ENCODE measurements around the gene CAPN11.

Gene CAPN11

DNA sequence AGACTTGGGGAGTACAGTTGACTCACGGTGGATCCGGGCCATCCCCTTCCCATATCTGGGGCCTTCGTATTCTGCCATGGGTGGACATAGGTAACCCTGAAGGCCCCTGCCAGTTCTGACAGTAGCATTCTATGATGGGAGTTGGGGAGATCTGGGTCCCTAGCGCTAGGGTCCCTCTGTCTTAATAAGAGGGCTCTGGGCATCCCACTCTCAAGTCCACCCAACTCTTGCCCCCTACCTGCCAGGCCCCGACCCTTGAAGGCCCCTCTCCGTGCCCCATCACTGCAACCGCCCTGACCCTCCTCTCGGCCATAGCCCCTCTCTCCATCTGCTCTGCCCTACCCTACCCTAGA, 6.5 kb upstream of the CAPN11 start:
- Histone ChIP-seq H3K36me3 (ENCODE audit: insufficient read depth, low read length) (peaks cover 36% of the 10 kb centered on the region), H3K9me3 (ENCODE audit: low read length) (no peaks in the 10 kb centered on the region), H3K27me3 (ENCODE audit: insufficient read depth, low read length) (no peaks in the 10 kb centered on the region), H3K4me1 (ENCODE audit: insufficient read depth, low read length) (no peaks in the 10 kb centered on the region), H3K4me3 (ENCODE audit: low read length) (no peak overlapping the region), H2AFZ (ENCODE audit: low read depth, low read length) (no peak overlapping the region)

DNA sequence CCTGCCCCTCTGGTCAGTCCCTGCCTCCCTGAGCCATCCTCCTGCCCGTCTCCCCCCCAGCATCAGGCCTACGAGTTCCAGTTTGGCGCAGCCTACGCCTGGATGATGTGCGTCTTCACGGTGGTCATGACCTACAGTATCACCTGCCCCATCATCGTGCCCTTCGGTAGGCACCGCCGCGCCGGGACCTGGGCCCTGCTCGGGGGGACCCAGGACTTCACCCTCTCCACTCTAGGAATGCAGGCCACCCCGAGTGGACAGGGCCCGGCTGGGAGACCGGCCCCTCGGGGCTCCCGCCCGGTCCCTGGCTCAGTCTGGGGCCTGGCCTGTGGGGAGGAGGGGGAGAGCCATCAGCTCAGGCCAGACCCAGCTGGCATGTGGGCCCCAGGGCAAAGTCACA, 6.1 kb upstream of the CAPN11 start:
- Histone ChIP-seq H3K4me3 (ENCODE audit: low read length) (no peak overlapping the region), H3K9me3 (ENCODE audit: low read length) (no peaks in the 10 kb centered on the region), H3K36me3 (ENCODE audit: insufficient read depth, low read length) (peaks cover 32% of the 10 kb centered on the region), H3K27me3 (ENCODE audit: insufficient read depth, low read length) (no peaks in the 10 kb centered on the region), H2AFZ (ENCODE audit: low read depth, low read length) (no peak overlapping the region), H3K4me1 (ENCODE audit: insufficient read depth, low read length) (no peaks in the 10 kb centered on the region)

DNA sequence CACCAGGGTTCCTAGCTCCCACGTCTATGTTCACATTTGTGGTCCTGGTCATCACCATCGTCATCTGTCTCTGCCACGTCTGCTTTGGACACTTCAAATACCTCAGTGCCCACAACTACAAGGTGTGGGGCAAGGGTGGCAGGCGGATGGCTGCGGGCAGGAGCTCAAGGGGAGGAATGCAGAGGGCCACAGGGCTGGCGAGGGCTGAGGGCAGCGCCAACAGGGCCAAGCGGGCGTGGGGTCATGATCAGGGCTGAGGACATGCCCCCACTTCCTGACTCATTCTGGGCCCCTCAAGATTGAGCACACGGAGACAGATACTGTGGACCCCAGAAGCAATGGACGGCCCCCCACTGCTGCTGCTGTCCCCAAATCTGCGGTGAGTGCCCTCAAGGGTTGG, 4.6 kb upstream of the CAPN11 start:
- Histone ChIP-seq H2AFZ (ENCODE audit: low read depth, low read length) (no peak overlapping the region), H3K4me1 (ENCODE audit: insufficient read depth, low read length) (no peaks in the 10 kb centered on the region), H3K9me3 (ENCODE audit: low read length) (no peaks in the 10 kb centered on the region), H3K36me3 (ENCODE audit: insufficient read depth, low read length) (peaks cover 18% of the 10 kb centered on the region), H3K27me3 (ENCODE audit: insufficient read depth, low read length) (no peaks in the 10 kb centered on the region), H3K4me3 (ENCODE audit: low read length) (no peak overlapping the region)

DNA sequence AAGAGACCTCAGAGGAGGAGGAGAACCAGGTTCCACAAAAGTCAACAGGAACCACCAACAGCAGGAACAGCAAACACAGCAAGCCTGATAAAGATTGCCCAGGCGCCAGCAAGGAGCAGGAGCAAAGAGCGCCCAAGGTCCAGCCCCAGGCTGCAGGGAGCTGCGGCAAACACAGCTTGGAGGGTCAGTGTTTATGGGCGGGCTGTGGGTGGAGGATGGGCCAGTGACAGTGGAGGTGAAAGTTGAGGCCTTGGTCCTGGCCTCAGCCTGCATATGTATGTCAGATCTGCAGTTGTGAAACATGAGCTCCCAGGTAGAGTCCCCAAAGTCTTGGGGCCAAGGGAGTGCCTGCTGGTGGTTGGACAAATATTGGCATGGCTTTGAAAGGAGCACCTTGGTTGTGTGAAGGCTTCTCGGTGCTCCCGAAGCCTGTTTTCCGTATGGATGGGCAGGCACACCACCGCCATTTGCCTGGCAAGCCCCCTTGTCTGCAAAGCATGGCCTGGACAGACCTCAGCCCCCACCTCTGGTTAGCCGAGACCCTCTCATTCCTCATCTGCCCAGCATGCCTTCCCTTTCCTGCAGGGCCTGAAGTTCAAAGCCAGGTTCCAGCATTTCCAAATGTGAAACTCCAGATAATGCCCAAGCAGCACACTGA, 2.0 kb upstream of the CAPN11 start:
- H2AFZ ChIP-seq (ENCODE audit: low read depth, low read length): no peak overlapping the region

DNA sequence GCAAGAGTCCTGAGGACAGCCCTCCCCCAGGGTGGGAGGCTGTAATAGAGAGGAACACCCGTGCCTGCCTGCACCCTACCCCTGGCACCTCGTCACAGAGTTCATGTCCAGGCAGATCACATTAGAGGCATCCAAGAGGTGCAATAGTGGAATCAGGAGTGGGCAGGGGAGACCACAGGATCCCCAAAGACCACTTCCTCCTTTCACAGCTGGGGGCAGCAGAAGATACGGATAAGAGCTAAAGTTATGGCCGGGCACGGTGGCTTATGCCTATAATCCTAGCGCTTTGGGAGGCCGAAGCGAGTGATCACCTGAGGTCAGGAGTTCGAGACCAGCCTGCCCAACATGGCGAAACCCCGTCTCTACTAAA, 1.5 kb upstream of the CAPN11 start:
- Histone ChIP-seq H3K4me1 (ENCODE audit: insufficient read depth, low read length) (no peaks in the 10 kb centered on the region), H3K9me3 (ENCODE audit: low read length) (no peaks in the 10 kb centered on the region), H2AFZ (ENCODE audit: low read depth, low read length) (no peak overlapping the region), H3K27me3 (ENCODE audit: insufficient read depth, low read length) (no peaks in the 10 kb centered on the region), H3K4me3 (ENCODE audit: low read length) (no peak overlapping the region), H3K36me3 (ENCODE audit: insufficient read depth, low read length) (peaks cover 4% of the 10 kb centered on the region)

More for the DNA sequence above, 2.0 kb upstream of the CAPN11 start:
- no peaks in the 10 kb centered on the region for H3K27me3 ChIP-seq (ENCODE audit: insufficient read depth, low read length)
- H3K36me3 ChIP-seq (ENCODE audit: insufficient read depth, low read length): peaks cover 4% of the 10 kb centered on the region
- H3K4me1 ChIP-seq (ENCODE audit: insufficient read depth, low read length): no peaks in the 10 kb centered on the region
- no peak overlapping the region for H3K4me3 ChIP-seq (ENCODE audit: low read length)
- H3K9me3 ChIP-seq (ENCODE audit: low read length): no peaks in the 10 kb centered on the region

DNA sequence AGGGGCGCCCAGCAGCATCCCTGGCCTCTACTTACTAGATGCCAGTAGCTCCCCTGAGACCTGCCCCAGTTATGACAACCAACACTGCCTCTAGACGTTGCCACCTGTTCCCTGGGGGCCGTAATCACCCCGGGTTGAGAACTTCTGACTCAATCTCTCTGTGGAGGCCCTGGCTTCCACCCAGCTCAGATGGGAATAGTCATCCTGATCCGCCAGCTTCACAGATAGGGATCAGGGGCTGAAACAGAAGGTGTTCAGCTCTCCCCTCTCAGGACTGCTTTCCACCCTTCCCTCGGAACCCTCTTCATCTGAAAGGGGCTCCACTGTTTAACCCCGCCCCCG, 3.3 kb downstream of the CAPN11 start:
- no peaks in the 10 kb centered on the region for H3K36me3 ChIP-seq (ENCODE audit: insufficient read depth, low read length)
- no peak overlapping the region for H2AFZ ChIP-seq (ENCODE audit: low read depth, low read length)
- peaks cover 8% of the 10 kb centered on the region for H3K4me1 ChIP-seq (ENCODE audit: insufficient read depth, low read length)
- H3K27me3 ChIP-seq (ENCODE audit: insufficient read depth, low read length): peaks cover 1% of the 10 kb centered on the region
- no peak overlapping the region for H3K4me3 ChIP-seq (ENCODE audit: low read length)
- H3K9me3 ChIP-seq (ENCODE audit: low read length): no peaks in the 10 kb centered on the region

DNA sequence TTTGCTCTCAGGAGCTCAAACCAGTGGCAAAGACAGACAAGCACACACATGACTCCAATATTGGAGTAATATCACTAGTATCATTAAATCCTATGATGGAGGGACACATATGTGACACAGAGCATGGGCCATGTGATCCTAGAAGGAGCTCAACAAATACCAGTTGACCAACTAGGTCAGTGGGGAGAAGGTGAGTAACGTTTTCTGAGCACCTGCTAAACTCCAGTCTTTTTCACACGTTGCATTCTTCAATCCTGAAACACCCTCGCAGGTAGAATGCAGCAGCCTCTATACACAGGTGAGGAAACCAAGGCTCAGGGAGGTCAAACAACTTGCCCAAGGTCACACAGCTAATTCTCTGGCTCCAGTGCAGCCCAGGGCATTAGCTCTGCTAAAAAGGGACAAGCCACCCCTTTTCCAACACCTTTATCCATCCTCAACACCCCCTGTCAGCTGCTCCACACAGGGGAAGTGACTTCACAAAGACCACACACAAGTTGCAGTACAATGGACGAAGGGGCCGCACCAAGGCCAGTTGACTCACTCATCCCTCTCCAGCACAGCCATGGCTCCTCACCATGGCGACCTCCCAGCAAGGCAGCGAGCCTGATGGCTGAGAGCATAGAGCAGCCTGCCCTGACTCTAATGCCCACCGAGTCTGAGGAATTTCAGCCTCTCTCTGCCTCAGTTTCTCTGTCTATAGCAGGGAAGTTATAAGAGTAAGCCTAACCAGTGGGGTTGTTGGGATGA, 4.4 kb downstream of the CAPN11 start:
- Histone ChIP-seq H2AFZ (ENCODE audit: low read depth, low read length) (no peak overlapping the region), H3K9me3 (ENCODE audit: low read length) (no peaks in the 10 kb centered on the region), H3K27me3 (ENCODE audit: insufficient read depth, low read length) (peaks cover 2% of the 10 kb centered on the region), H3K4me3 (ENCODE audit: low read length) (no peak overlapping the region), H3K36me3 (ENCODE audit: insufficient read depth, low read length) (no peaks in the 10 kb centered on the region), H3K4me1 (ENCODE audit: insufficient read depth, low read length) (peaks cover 8% of the 10 kb centered on the region)

DNA sequence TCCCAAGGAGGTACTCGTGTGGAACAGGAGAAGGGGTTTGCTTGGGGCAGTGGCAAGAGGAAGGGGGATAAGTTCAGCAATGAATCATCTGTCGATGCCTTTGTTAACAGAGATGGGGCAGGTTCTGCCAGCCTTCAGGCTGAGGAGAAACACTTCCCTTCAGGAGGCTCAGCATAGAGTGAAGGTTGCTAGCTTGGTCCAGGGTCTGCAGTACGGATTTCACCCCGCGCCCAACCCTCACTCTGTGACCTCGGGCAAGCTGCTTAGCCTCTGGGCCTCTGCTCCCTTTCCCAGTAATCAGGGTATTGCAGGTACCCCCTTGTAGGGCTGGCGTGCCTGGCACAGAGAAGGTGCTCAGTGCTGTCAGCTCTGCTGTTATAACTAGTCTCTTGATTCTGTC, 7.5 kb downstream of the CAPN11 start:
- no peak overlapping the region for H3K4me3 ChIP-seq (ENCODE audit: low read length)
- peaks cover 8% of the 10 kb centered on the region for H3K4me1 ChIP-seq (ENCODE audit: insufficient read depth, low read length)
- H2AFZ ChIP-seq (ENCODE audit: low read depth, low read length): no peak overlapping the region
- H3K36me3 ChIP-seq (ENCODE audit: insufficient read depth, low read length): no peaks in the 10 kb centered on the region
- H3K27me3 ChIP-seq (ENCODE audit: insufficient read depth, low read length): peaks cover 10% of the 10 kb centered on the region
- no peaks in the 10 kb centered on the region for H3K9me3 ChIP-seq (ENCODE audit: low read length)

DNA sequence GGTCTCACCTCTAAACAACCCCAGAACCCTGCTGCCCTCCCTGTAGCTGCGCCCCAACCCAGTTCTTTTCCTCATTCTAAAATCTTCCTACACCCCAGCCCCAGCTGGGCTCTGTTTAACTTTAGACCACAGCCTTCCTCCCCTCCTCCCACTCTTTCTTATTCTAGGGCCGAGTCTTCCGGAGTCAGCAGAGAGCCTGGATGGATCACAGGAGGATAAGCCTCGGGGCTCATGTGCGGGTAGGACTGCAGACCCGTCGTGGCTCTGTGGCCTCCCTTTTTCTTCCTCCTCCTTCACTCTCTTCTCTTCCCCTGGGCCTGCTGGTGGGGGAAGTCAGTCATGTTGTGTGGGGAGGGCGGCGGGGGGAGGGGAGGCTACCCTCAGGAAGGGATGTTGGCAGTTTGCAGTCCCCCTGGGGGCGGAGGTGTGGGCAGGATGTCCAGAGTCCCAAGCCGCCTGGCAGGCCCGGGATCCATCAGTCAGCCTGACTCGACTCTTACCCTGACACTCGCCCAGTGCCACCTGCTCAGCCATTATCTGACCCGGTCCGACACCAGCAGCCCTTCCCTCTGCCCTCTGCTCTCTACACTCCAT, 8.1 kb downstream of the CAPN11 start:
- Histone ChIP-seq H3K4me3 (ENCODE audit: low read length) (no peak overlapping the region), H3K4me1 (ENCODE audit: insufficient read depth, low read length) (peaks cover 8% of the 10 kb centered on the region), H3K9me3 (ENCODE audit: low read length) (no peaks in the 10 kb centered on the region), H3K27me3 (ENCODE audit: insufficient read depth, low read length) (peaks cover 12% of the 10 kb centered on the region), H2AFZ (ENCODE audit: low read depth, low read length) (no peak overlapping the region), H3K36me3 (ENCODE audit: insufficient read depth, low read length) (no peaks in the 10 kb centered on the region)

DNA sequence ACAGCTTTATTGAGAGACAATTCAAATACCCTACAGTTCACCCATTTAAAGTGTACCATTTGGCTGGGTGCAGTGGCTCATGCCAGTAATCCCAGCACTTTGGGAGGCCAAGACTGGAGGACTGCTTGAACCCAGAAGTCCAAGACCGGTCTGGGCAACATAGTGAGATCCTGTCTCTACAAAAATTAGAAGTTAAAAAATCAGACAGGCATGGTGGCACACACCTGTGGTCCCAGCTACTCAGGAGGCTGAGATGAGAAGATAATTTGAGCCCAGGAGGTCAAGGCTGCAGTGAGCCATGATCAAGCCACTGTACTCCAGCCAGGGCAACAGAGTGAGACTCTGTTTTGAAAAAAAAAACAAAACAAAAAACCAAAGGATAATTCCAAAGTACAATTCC, 8.9 kb downstream of the CAPN11 start:
- Histone ChIP-seq H3K4me1 (ENCODE audit: insufficient read depth, low read length) (peaks cover 8% of the 10 kb centered on the region), H2AFZ (ENCODE audit: low read depth, low read length) (no peak overlapping the region)

DNA sequence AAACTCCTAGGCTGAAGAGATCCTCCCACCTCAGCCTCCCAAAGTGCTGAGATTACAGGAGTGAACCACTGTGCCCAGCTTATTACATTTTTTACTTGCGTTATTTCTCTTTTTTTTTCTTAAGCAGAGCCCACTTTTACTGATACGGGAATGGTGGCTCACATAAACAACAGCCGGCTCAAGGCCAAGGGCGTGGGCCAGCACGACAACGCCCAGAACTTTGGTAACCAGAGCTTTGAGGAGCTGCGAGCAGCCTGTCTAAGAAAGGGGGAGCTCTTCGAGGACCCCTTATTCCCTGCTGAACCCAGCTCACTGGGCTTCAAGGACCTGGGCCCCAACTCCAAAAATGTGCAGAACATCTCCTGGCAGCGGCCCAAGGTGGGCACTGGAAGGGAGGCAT, 10.5 kb downstream of the CAPN11 start:
- Histone ChIP-seq H3K4me1 (ENCODE audit: insufficient read depth, low read length) (no peaks in the 10 kb centered on the region), H3K4me3 (ENCODE audit: low read length) (no peak overlapping the region), H2AFZ (ENCODE audit: low read depth, low read length) (no peak overlapping the region), H3K27me3 (ENCODE audit: insufficient read depth, low read length) (peaks cover 12% of the 10 kb centered on the region), H3K9me3 (ENCODE audit: low read length) (no peaks in the 10 kb centered on the region), H3K36me3 (ENCODE audit: insufficient read depth, low read length) (no peaks in the 10 kb centered on the region)

More for the DNA sequence above, 8.9 kb downstream of the CAPN11 start:
- Histone ChIP-seq H3K27me3 (ENCODE audit: insufficient read depth, low read length) (peaks cover 12% of the 10 kb centered on the region), H3K9me3 (ENCODE audit: low read length) (no peaks in the 10 kb centered on the region), H3K36me3 (ENCODE audit: insufficient read depth, low read length) (no peaks in the 10 kb centered on the region), H3K4me3 (ENCODE audit: low read length) (no peak overlapping the region)

DNA sequence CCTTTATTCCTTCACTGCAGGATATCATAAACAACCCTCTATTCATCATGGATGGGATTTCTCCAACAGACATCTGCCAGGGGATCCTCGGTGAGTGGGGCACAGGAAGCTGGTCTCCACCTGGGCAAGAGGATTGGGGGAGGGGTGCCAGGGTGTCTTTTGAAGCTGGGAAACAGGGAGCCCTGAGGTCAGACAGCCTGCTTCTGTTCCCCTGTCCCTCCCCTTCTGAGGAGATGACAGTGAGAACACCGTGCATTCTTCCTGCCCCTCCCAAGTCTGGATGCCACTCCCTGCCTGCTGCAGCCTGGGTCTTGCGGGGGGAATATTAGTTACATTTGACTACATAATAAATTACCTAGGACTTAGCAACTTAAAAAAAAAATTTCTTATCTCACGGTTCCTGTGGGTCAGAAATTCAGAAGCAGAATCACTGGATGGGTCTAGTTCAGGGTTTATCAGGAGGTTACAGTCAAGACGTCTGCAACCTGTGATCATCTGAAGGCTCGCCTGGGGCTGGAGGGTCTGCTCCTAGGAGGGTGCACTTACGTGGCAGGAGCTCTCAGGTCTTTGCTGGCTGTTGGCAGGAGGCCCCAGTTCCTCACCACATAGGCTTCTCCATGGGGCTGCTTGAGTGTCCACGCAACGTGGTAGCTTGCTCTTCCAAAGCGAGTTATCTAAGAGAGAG, 11.4 kb downstream of the CAPN11 start:
- Histone ChIP-seq H3K4me1 (ENCODE audit: insufficient read depth, low read length) (no peaks in the 10 kb centered on the region), H3K4me3 (ENCODE audit: low read length) (no peak overlapping the region), H3K27me3 (ENCODE audit: insufficient read depth, low read length) (peaks cover 12% of the 10 kb centered on the region), H3K9me3 (ENCODE audit: low read length) (no peaks in the 10 kb centered on the region), H3K36me3 (ENCODE audit: insufficient read depth, low read length) (no peaks in the 10 kb centered on the region), H2AFZ (ENCODE audit: low read depth, low read length) (no peak overlapping the region)

DNA sequence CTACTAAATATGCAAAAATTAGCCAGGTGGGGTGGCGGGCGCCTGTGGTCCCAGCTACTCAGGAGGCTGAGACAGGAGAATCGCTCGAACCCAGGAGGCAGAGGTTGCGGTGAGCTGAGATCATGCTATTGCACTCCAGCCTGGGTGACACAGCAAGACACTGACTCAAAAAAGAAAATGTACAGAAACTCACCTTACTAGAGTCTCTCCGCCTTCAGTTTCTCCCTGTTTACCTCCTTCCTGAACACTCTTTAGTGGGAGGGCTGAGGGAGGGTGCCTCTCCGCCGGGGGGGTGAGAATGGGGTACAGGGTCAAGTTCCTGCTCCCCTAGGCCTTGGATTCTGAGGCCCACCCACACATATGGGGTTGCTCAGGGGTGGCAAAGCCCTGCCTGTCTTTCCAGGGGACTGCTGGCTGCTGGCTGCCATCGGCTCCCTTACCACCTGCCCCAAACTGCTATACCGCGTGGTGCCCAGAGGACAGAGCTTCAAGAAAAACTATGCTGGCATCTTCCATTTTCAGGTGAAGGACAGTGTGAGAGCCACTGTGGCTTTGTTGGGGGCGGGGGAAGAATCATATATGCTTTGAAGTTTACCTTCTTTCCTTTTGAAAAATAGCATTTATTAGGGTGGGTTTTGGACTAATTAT, 13.4 kb downstream of the CAPN11 start:
- peaks cover 10% of the 10 kb centered on the region for H3K27me3 ChIP-seq (ENCODE audit: insufficient read depth, low read length)
- H3K9me3 ChIP-seq (ENCODE audit: low read length): no peaks in the 10 kb centered on the region
- H2AFZ ChIP-seq (ENCODE audit: low read depth, low read length): no peak overlapping the region
- H3K4me1 ChIP-seq (ENCODE audit: insufficient read depth, low read length): no peaks in the 10 kb centered on the region
- no peaks in the 10 kb centered on the region for H3K36me3 ChIP-seq (ENCODE audit: insufficient read depth, low read length)
- H3K4me3 ChIP-seq (ENCODE audit: low read length): no peak overlapping the region
